Stimulated activated naive B cell treated with anti-CD40 and anti-IgM and Interleukin-4, amounts not matched to agents 10 μg/mL and 1 μg/mL and 100 μg/mL, for 72 hours (primary cell): ENCODE data around the gene MS4A15.
"Not testable (repeated sequence)": the region's sequence is repeated elsewhere in the genome, so short reads cannot be mapped to it uniquely, and the experiment has no call there.

Experiments used
- ATAC-seq, 2 donors: fragments of 150-1000 bp; cut with Tn5 transposase; replicated peaks; 2 replicates each; pipeline ENCODE4 v1.10.0; 2021; ENCODE audit warnings: moderate library complexity in 1 of 2
- DNase-seq: peaks from one replicate; pipeline ENCODE4 v3.0.0; 2021
- H3K27ac Mint-ChIP-seq: one replicate; pipeline ENCODE4 v1.8.0; 2022; ENCODE audit warnings: mild to moderate bottlenecking, mixed read lengths
- H3K27me3 Mint-ChIP-seq, 2 donors: one replicate each; pipeline ENCODE4 v1.8.0; 2022; ENCODE audit warnings: mixed read lengths in 2 of 2
- H3K36me3 Mint-ChIP-seq, 2 donors: one replicate each; pipeline ENCODE4 v1.8.0; 2022; ENCODE audit warnings: mixed read lengths in 2 of 2, mild to moderate bottlenecking in 1 of 2
- H3K4me1 Mint-ChIP-seq, 2 donors: one replicate each; pipeline ENCODE4 v1.8.0; 2022; ENCODE audit warnings: mixed read lengths in 2 of 2, mild to moderate bottlenecking in 1 of 2
- H3K4me3 Mint-ChIP-seq, 2 donors: one replicate each; pipeline ENCODE4 v1.8.0; 2022; ENCODE audit warnings: mild to moderate bottlenecking in 2 of 2, mixed read lengths in 2 of 2, moderate library complexity in 1 of 2
- H3K9me3 Mint-ChIP-seq, 2 donors: one replicate each; pipeline ENCODE4 v1.8.0; 2022; ENCODE audit warnings: mixed read lengths in 2 of 2, mild to moderate bottlenecking in 1 of 2

The MS4A15 gene

GRCh38 chr11:60756307-60757032 lies at the start of gene MS4A15:
Gene MS4A15 (plus strand): TSS chr11:60756867. CDS start chr11:60763734, 6,867 bp downstream.
- H3K27ac Mint-ChIP-seq: peak within 1 kb of the TSS; percentile 4
- no peak within 1 kb of the TSS for H3K4me3 Mint-ChIP-seq
- peaks cover 20 to 22% of the 10 kb centered on the region in 2 donors for H3K4me1 Mint-ChIP-seq
- H3K9me3 Mint-ChIP-seq: no peaks in the 10 kb centered on the region
- no peaks in the 10 kb centered on the region for H3K36me3 Mint-ChIP-seq
- DNase-seq: no peak
- peaks cover 31 to 45% of the 10 kb centered on the region in 2 donors for H3K27me3 Mint-ChIP-seq
- ATAC-seq: peak; percentile 56 to 60

DNA sequence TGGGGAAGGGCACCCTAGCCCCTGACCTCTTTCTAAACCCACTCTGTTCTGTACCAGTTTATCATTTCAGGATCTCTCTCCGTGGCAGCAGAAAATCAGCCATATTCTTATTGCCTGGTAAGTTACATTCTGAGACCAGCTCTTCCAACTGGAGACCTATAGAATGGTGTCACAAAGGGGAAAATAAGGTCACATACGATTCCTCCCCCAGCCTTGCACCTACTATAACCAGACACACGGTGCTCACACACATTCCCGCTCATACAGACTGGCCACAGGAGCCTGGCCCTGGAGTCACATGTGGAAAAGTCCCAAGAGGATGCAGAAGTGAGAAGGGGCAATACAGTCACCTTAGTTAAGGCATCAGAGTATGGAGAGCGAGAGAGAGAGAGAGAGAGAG lies 49.7 kb upstream of the MS4A15 start:
- no peaks in the 10 kb centered on the region for H3K9me3 Mint-ChIP-seq
- no peaks in the 10 kb centered on the region for H3K36me3 Mint-ChIP-seq
- ATAC-seq: no peak
- H3K4me3 Mint-ChIP-seq: no peak overlapping the region
- no peak for DNase-seq
- H3K4me1 Mint-ChIP-seq: no peaks in the 10 kb centered on the region
- peaks cover 0 to 8% of the 10 kb centered on the region in 2 donors for H3K27me3 Mint-ChIP-seq
- H3K27ac Mint-ChIP-seq: no peak overlapping the region

GRCh38 chr11:60710482-60710881 lies 46.2 kb upstream of the MS4A15 start:
- Mint-ChIP-seq H3K27me3 (peaks cover 15 to 19% of the 10 kb centered on the region in 2 donors), H3K9me3 (no peaks in the 10 kb centered on the region), H3K36me3 (no peaks in the 10 kb centered on the region), H3K4me1 (no peaks in the 10 kb centered on the region), H3K4me3 (no peak overlapping the region), H3K27ac (no peak overlapping the region)
- DNase-seq: no peak
- no peak for ATAC-seq

DNA sequence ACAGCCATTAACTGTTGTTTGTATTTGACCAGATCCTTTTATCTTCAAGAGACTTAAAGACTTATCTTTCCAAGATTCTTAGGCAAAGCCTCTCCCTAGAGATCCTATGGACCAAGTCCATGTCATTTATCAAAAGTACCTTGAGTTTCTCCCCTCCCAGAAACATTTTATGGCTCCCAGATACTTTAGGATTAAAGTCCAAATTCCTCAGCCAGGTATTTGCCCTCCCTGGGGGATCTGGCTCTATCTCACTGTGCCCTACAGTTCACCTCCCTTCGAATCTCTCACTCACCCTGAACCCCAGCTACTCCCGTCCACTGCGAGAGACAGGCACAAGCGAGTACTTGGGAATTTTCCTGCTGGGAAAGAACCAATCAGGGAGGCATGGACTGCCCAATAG lies 45.4 kb upstream of the MS4A15 start:
- Mint-ChIP-seq H3K4me3 (no peak overlapping the region), H3K27me3 (peaks cover 20 to 24% of the 10 kb centered on the region in 2 donors)
- DNase-seq: no peak

DNA sequence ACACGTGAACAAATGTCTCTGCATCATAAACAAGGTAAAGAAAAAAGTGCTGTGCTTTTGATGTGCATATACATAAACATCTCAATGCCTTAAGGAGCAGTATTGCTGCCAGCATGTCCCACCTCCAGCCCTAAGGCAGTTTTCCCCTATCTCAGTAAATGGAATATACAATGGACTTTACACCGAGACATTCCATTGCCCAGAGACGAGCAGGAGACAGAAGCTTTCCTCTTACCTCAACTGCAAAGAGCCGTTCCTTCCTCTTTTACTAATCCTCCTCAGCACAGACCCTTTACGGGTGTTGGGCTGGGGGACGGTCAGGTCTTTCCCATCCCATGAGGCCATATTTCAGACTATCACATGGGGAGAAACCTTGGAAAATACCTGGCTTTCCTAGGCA lies 43.2 kb upstream of the MS4A15 start:
- not testable (repeated sequence) for H3K4me1 Mint-ChIP-seq, H3K4me3 Mint-ChIP-seq, H3K27ac Mint-ChIP-seq, ATAC-seq, DNase-seq, H3K9me3 Mint-ChIP-seq, H3K36me3 Mint-ChIP-seq
- peaks cover 25 to 35% of the 10 kb centered on the region in 2 donors for H3K27me3 Mint-ChIP-seq

More for the DNA sequence above, 45.4 kb upstream of the MS4A15 start:
- Mint-ChIP-seq H3K9me3 (no peaks in the 10 kb centered on the region), H3K36me3 (no peaks in the 10 kb centered on the region), H3K27ac (no peak overlapping the region), H3K4me1 (no peaks in the 10 kb centered on the region)
- ATAC-seq: no peak

DNA sequence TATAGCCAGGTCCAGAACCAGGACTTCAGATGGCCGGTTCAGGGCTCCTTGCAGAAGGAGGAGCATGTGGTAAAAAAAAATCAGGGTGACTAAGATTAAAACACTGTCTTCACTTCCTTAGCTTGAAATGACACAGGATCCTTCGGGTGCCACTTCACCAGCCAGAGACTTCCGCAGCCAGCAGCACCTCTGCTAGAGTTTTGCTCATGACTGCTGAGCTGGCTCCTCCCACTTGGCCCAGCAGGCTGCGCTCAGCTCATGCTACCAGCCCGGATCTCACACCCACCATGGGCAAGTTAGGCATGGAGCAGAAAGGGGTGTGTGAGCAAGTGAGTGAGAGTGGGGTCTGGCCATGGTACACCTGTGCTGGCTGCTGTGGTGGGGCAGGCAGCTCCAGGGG lies 38.7 kb upstream of the MS4A15 start:
- DNase-seq (no peak), ATAC-seq (peak in 1 of 2 donors; percentile 27)
- H3K4me3 Mint-ChIP-seq: no peak overlapping the region
- H3K36me3 Mint-ChIP-seq: no peaks in the 10 kb centered on the region
- no peak overlapping the region for H3K27ac Mint-ChIP-seq
- H3K9me3 Mint-ChIP-seq: peaks cover 0 to 3% of the 10 kb centered on the region in 2 donors
- no peaks in the 10 kb centered on the region for H3K4me1 Mint-ChIP-seq
- peaks cover 37 to 40% of the 10 kb centered on the region in 2 donors for H3K27me3 Mint-ChIP-seq

DNA sequence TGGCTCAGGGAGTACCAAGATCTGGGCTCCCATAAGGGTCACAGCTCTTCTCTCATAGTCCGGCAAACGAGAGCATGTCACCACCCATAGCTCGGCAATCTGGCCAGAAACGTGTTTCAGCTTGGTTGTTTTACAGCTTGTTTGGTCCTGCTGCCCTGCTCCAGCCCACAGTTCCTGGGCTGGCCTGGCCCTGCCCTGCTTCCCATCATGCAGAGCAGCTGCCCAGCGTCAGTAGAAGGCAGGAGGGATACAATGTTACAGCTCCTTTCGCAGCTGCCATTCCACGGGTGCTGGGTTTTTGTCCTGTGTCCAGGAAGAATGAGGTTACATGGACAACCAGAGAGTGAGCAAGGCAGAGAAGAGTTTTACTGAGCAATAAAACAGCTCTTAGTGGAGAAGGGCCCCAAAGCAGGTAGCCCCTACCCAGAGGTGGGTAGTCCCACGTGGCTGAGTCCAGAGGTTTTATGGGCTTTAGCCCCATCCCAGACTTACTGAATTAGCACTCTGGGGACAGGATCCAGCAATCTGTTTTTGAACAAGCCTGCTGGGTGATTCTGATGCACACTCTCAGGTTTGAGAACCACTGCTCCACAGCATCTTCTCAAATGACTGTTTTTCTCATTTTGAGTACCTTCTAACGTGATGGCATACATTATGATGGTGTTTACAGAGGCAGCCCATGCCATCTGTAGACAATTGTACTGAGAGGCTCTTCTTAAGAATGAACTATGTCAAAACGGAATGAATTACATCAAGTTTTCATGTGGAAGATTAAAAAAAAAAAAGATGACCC lies 37.9 kb upstream of the MS4A15 start:
- Mint-ChIP-seq H3K27me3 (peaks cover 32 to 39% of the 10 kb centered on the region in 2 donors), H3K4me3 (no peak overlapping the region), H3K27ac (no peak overlapping the region), H3K36me3 (no peaks in the 10 kb centered on the region), H3K4me1 (no peaks in the 10 kb centered on the region), H3K9me3 (peaks cover 0 to 3% of the 10 kb centered on the region in 2 donors)
- ATAC-seq: peak in 1 of 2 donors; percentile 38
- no peak for DNase-seq

- Mint-ChIP-seq H3K4me1 (no peaks in the 10 kb centered on the region), H3K27me3 (peaks cover 31 to 38% of the 10 kb centered on the region in 2 donors), H3K4me3 (no peak overlapping the region), H3K36me3 (no peaks in the 10 kb centered on the region), H3K27ac (no peak overlapping the region), H3K9me3 (peaks cover 0 to 3% of the 10 kb centered on the region in 2 donors)
- no peak for DNase-seq
- ATAC-seq: no peak
These were observed 37.3 kb upstream of the MS4A15 start for GRCh38 chr11:60719391-60719790.

DNA sequence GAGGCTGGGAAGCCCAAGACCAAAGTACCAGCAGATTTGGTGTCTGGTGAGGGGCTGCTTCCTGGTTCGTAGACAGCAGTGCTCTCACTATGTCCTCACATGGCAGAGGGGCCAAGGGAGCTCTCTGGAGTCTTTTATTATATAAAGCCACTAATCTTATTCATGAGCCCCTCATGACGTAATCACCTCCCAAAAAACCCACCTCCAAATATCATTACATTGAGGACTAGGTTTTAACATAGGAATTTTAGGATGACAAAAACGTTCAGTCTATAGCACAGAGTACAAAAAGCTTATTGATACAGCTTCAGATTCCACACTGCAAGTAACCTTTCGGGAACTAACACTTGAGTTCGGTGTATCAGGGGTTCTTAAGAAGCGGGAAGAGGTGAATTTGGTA lies 36.2 kb upstream of the MS4A15 start:
- H3K36me3 Mint-ChIP-seq: no peaks in the 10 kb centered on the region
- no peaks in the 10 kb centered on the region for H3K4me1 Mint-ChIP-seq
- peaks cover 0 to 3% of the 10 kb centered on the region in 2 donors for H3K9me3 Mint-ChIP-seq
- DNase-seq (no peak), ATAC-seq (no peak)
- H3K27me3 Mint-ChIP-seq: peaks cover 27 to 32% of the 10 kb centered on the region in 2 donors
- no peak overlapping the region for H3K4me3 Mint-ChIP-seq
- no peak overlapping the region for H3K27ac Mint-ChIP-seq

DNA sequence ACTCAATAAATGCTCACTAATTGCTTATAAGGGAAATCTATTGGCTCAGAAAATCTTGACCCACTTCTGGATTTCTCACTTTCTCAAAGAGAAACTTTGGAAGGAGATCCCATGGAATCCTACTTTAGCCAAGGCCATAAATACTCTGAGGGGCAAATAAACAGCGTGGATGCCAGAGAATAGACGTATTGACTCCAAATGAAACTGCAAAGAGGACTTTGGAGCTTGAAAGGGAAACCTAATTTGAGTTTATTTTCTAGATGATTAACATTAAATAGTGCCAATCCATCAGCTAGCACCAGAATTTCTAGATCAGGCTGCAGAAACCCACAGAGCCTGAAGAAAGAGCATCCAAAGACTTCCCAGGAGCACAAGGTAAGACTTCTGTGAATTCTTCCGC lies 32.2 kb upstream of the MS4A15 start, which contains the start of gene MS4A18:
Gene MS4A18, plus strand, starts transcription at position 301 of the 400 bp plus-strand sequence.
- Mint-ChIP-seq H3K4me3 (no peak within 1 kb of the TSS), H3K9me3 (peaks cover 0 to 1% of the 10 kb centered on the region in 2 donors), H3K27ac (no peak within 1 kb of the TSS), H3K36me3 (no peaks in the 10 kb centered on the region), H3K27me3 (peaks cover 24 to 25% of the 10 kb centered on the region in 2 donors), H3K4me1 (no peaks in the 10 kb centered on the region)
- ATAC-seq (no peak), DNase-seq (no peak)

GRCh38 chr11:60725592-60725991 lies 31.1 kb upstream of the MS4A15 start:
- Mint-ChIP-seq H3K4me1 (no peaks in the 10 kb centered on the region), H3K4me3 (no peak overlapping the region), H3K36me3 (no peaks in the 10 kb centered on the region), H3K9me3 (peaks cover 0 to 1% of the 10 kb centered on the region in 2 donors), H3K27me3 (peaks cover 29 to 30% of the 10 kb centered on the region in 2 donors), H3K27ac (no peak overlapping the region)
- ATAC-seq (no peak), DNase-seq (no peak)

DNA sequence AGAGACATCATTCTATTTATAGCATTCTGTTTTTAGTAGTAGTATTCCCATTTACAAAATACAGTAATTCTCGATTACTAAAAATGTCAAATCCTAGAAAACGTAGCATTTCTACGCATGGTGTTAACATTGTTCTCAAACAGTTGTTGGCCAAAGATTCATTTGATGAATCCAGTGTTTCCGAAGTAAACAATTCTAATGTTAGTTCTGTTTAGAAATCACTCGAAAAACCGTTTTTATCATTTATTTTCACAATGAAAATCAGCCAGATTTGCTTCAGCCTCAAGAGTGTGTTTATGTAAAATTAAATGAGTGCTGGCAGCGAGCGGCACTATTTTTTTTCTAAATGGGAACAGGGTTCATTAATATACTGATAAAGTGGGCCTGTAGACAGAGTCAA lies 25.1 kb upstream of the MS4A15 start:
- Mint-ChIP-seq H3K36me3 (no peaks in the 10 kb centered on the region), H3K9me3 (peaks cover 0 to 1% of the 10 kb centered on the region in 2 donors), H3K4me3 (no peak overlapping the region), H3K27me3 (peaks cover 23 to 25% of the 10 kb centered on the region in 2 donors), H3K4me1 (no peaks in the 10 kb centered on the region), H3K27ac (no peak overlapping the region)
- ATAC-seq (no peak), DNase-seq (no peak)

DNA sequence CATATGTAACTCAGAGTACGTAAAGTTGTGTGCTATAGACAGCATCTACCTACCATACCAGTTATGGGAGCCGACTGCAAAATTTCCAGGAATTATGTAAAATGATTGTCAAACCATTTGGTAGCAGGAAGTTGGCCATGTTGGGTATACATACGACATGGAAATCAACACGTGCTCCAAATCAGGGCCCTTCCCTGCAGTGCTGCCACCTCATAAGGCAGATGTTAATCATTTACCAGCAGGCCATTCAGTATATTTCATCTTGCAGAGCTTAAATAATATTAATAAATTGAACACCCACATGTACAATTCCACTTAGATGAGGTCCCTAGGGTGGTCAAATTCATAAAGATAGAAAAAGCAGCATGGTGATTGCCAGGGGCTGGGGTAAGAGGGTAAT lies 22.4 kb upstream of the MS4A15 start:
- ATAC-seq: no peak
- DNase-seq: no peak
- peaks cover 19 to 28% of the 10 kb centered on the region in 2 donors for H3K27me3 Mint-ChIP-seq
- H3K9me3 Mint-ChIP-seq: no peaks in the 10 kb centered on the region
- no peaks in the 10 kb centered on the region for H3K4me1 Mint-ChIP-seq
- H3K4me3 Mint-ChIP-seq: no peak overlapping the region
- no peaks in the 10 kb centered on the region for H3K36me3 Mint-ChIP-seq
- H3K27ac Mint-ChIP-seq: no peak overlapping the region

DNA sequence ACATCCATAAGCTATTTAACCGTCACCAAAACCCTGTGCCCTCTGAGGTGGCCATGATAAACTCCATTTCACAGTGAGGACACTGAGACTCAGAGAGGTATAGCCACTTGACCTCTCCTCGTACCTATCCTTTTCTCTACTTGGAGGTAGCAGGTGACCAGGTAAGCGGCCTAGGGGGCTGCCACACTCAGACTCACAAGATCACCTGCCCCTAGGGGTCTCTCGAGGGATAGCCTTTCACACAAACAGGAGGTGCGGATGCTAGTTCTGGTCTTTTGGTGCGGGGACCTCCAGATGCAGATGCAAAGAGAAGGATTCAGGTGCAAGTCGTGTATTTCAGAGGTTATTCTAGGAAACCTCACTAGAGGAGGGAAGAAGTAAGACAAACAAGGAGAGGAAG lies 17.6 kb upstream of the MS4A15 start:
- no peaks in the 10 kb centered on the region for H3K36me3 Mint-ChIP-seq
- no peaks in the 10 kb centered on the region for H3K4me1 Mint-ChIP-seq
- DNase-seq (no peak), ATAC-seq (no peak)
- H3K27ac Mint-ChIP-seq: no peak overlapping the region
- no peak overlapping the region for H3K4me3 Mint-ChIP-seq
- H3K9me3 Mint-ChIP-seq: peaks cover 1 to 6% of the 10 kb centered on the region in 2 donors
- peaks cover 13 to 19% of the 10 kb centered on the region in 2 donors for H3K27me3 Mint-ChIP-seq

DNA sequence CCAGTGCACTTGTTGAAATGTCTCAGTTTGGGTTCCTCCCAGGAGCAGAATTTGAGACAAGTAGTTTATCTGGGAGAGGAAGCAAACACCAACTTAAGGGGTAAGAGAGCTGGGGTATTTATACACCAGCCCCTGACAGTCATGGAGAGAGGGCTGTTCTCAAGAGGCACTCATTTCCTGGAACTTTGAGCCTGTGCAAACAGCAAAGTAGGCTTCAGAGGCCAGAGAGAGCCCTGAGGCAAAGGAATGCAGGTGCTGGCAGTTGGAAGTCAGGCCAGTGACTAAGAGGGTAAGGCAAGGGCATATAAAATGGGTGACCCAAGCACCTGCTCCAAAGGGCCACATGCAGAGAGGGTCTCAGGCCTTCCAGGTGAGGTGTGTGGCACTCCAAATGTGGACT lies 16.1 kb upstream of the MS4A15 start:
- no peak for DNase-seq

More for the DNA sequence above, 16.1 kb upstream of the MS4A15 start:
- Mint-ChIP-seq H3K27me3 (peaks cover 14 to 27% of the 10 kb centered on the region in 2 donors), H3K9me3 (peaks cover 1 to 6% of the 10 kb centered on the region in 2 donors), H3K27ac (no peak overlapping the region), H3K4me3 (no peak overlapping the region), H3K36me3 (no peaks in the 10 kb centered on the region), H3K4me1 (no peaks in the 10 kb centered on the region)
- ATAC-seq: no peak
